ENCODE results near the gene COLQ. TPM values are rescaled to one million over a fixed set of nuclear protein-coding genes. Genes with fewer than 3 reads are reported as not detected.

The COLQ gene
- polyA plus RNA-seq, 3 donors = 0.61 to 3.4 (median 1.1) TPM

DNA sequence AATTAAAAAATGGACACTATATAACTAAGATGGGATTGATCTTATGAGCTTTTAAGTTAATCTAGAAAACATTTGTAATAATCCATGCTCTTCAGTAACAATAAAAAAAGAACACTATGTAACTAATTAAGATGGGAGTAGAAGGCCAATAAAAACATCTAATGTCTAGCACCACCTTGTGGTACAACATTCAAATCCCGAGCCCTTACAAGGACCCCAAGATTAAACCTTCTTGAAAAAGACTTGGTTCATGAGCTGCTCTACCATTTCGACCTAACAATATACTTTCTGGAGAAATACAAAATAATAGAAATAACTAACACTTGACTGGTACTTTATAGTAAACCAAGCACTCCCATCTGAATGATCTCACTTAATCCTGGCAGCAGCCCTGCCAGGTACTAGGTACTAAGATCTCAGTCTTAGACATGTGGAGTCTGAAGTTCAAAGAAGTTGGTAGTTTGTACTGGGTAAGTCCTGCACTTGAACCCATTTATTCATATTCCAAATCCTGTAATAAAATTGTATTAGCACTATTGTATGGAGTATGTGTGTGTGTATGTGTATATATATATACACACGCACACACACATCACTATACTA is 116.0 kb downstream of the COLQ start:
- H3K27ac ChIP-seq (ENCODE audit: low read depth, low read length) = no peak overlapping the region
- WGBS, 3 donors = 37 to 42% (median 40%) methylated on average over 3 of the region's 3 CpGs

- H3K27ac ChIP-seq (ENCODE audit: low read depth, low read length) = no peak overlapping the region
- WGBS, 3 donors = 51 to 100% (median 64%) methylated on average over 1 of the region's 1 CpG
These were observed 116.7 kb downstream of the COLQ start for GRCh38 chr3:15404767-15405166.

- H3K27ac ChIP-seq (ENCODE audit: low read depth, low read length) = no peak overlapping the region
- WGBS, 3 donors = 75 to 95% (median 94%) methylated on average over 3 of the region's 3 CpGs
These were observed 117.5 kb downstream of the COLQ start for GRCh38 chr3:15403965-15404364.

DNA sequence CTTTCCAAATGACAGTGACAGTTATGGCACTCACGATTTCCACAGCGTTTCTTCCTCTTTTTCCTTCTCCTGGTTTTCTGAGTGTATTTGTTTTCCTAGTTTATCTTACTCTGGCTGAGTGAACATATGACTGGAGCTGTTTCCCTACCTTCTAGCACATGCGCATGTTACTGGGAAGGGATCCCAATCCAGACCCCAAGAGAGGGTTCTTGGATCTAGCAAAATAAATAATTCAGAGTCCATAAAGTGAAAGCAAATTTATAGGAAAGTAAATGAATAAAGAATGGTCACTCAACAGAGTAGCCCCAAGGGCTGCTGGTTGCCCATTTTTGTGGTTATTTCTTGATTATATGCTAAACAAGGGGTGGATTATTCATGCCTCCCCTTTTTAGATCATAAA is 118.0 kb downstream of the COLQ start:
- WGBS, 3 donors = 41 to 67% (median 48%) methylated on average over 3 of the region's 3 CpGs
- H3K27ac ChIP-seq (ENCODE audit: low read depth, low read length) = no peak overlapping the region

GRCh38 chr3:15401936-15402335 is 119.6 kb downstream of the COLQ start:
- 65 to 84% (median 73%) methylated on average over 4 of the region's 4 CpGs for WGBS, 3 donors
- H3K27ac ChIP-seq (ENCODE audit: low read depth, low read length) = no peak overlapping the region

Other genes with a start within 250 kb of the COLQ start
- gene SH3BP5, start 189.1 kb downstream of the COLQ start, polyA plus RNA-seq = 10 to 100 TPM in 2 of 3 donors, 1 to 10 TPM in 1; 7.8 to 89.5 (median 62.7) TPM
- 10 to 100 TPM in 2 of 3 donors, 1 to 10 TPM in 1; 6.1 to 13.5 (median 10.2) TPM for gene METTL6, start 94.2 kb downstream of the COLQ start, polyA plus RNA-seq
- gene EAF1, start 94.1 kb downstream of the COLQ start, polyA plus RNA-seq = 10 to 100 TPM in 1 of 3 donors, 1 to 10 TPM in 2; 4.3 to 11.2 (median 7.5) TPM
- gene HACL1, start 79.9 kb upstream of the COLQ start, polyA plus RNA-seq = 10 to 100 TPM; 11.4 to 20.8 (median 14.3) TPM
- gene BTD, start 80.0 kb upstream of the COLQ start, polyA plus RNA-seq = 10 to 100 TPM in 2 of 3 donors, 1 to 10 TPM in 1; 6.5 to 45.0 (median 21.6) TPM